GM19099 (cell line): ENCODE data around the gene IMPA2.

Source experiments
- POLR2A ChIP-seq: IDR thresholded peaks from 3 replicates; pipeline ENCODE4 v1.6.1; 2011; ENCODE audit warnings: low read depth; ENCODE audit not compliant: insufficient read length; ENCODE audit errors: extremely low read depth

Gene IMPA2

DNA sequence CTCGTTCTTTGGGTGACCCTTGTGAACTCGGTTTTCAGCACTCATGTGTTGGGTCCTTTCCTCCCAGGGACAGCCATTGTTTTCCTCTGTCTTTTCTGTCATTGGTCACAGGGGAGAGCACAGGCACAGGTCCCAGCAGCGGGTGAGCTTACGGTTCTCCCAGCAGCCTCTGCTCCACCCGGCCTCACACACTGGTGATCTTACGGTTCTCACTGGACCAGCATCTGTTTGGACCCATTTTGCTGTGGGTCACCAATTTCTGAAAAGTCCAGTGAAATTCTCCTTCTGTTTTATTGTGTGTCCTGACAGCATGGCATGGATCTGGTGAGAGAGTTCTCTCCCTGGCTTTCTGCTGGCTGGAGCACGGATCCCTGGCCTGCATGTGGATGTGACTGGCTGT, 62.5 kb downstream of the IMPA2 start:
- no peak for TF ChIP-seq POLR2A

DNA sequence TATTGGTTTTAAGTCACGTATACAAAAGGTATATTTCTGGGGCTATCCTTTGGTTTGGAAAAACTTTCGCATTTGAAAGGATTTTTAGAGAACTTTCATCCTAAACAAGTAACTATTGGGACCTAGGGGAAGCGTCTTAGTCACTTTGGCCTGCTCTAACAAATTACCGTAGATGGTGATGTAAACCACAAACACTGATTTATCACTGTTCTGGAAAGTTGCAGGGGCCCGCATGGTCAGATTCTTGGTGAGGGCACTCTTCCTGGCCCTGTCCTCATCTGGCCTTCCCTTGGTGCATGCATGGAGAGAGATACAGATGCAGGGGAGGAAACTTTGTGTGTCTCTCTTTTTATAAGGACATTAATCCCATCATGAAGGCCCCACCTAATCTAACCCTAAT, 63.3 kb downstream of the IMPA2 start:
- no peak for TF ChIP-seq POLR2A

DNA sequence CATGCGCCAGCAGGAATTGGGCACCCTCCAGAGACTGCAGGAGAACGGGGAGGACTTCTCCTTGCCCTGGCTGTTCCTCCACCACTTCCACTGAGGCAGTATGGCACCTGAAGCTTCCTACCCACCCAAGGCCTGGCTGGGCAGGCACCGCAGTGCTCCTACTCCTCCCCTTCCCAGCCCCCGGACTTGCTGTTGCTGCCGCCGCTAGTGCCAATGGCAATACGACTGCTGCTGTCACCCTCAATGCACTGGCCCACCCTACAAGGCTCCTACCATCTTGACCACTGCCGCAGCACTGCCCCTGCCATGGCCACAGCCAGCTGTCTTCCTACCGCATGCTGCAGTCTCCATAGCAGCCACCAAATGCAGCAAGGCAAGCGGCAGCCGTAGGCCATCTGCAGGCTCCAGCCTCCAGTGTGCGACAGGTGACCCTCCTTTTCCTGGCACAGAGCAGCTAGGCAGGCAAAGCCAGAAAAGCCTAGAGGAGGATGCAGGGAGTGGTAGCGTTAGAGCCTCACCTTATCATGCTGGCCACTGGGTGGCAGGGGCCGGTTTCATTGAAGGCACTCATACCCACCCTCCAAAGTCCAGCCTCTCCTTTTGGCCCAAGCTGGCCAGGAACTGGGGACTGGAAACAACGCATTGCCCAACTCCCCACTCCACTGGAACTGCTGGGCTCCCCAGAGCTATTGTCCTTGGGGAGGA, 64.9 kb downstream of the IMPA2 start:
- no peak for TF ChIP-seq POLR2A

DNA sequence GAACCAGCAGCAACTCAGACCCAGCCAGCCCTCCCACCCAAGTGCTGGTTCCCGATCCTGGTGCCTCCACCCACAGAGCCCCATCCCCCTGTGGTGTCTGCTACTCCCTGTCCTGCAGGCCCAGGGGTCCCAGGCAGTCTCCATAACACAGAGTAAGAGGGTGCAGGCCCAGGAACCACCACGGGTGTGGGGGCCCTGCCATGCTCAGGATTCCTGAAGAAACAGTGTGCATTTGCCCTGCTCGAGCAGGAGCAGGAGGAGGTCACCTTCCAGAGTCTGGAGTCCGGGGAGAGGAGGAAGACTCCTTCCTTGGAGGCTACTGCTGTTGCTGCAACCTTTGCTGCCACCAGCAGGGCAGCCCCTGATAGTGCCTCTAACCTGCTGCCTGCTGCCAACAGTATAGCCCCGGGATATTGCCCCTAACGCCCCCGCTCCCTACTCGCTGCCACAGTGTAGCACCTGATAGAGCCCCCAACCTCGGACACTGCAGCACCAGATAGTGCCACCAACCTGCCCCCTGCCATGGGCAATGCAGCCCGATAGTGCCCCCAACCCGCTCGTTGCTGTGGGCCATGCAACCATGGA, 65.5 kb downstream of the IMPA2 start:
- TF ChIP-seq POLR2A, result no peak

DNA sequence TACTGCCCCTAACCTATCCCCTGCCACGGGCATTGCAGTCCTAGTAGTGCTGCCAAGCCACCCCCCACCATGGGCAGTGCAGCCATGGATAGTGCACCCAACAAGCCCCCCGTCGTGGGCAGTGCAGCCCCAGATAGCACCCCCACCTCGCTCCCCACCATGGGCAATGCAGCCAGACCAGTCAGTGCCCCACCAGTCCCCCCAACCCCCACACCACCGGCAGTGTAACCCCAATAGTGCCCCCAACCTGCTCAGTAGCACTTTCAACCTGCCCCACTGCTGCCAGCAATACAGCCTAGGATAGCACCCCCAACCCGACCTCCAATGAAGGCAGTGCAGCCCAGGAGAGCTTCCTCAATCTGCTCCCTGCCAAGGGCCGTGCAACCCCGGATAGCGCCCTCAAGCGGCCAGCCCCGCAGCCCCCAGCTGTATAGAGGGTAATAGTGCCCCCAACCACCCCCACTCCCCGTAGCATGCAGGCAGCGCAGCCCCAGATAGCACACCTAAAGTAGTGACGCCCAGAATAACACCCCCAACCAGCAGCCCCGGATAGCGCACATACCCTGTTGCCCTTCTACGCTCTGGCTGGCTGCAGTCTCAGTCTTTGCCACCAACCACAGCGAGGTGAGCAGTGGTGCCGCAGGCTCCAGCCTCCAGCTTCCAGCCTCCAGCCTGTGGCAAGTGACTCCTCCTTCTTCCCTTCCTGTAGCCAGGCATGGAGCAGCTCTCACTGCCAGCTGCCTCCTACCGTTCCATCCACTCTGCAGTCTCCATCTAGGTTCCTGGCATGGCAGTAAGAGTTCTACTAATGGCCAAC, 66.9 kb downstream of the IMPA2 start:
- no peak for TF ChIP-seq POLR2A

DNA sequence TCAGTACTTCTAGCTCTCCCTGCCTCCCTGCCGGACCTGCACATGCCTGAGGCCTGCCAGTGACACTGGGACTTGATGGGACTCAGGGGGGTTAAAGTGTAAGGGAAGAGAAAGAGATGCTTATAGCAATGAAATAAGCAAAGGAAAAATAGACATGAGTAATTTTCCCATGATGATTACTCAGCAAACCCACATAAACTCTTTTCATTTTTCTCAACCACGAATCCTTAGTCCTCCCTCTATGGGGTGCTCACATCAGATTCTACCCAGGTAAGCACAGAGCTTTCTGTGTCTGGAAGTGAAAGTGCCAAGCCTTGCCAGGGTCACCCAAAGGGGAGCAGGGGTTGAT, 67.5 kb downstream of the IMPA2 start:
- no peak for TF ChIP-seq POLR2A

DNA sequence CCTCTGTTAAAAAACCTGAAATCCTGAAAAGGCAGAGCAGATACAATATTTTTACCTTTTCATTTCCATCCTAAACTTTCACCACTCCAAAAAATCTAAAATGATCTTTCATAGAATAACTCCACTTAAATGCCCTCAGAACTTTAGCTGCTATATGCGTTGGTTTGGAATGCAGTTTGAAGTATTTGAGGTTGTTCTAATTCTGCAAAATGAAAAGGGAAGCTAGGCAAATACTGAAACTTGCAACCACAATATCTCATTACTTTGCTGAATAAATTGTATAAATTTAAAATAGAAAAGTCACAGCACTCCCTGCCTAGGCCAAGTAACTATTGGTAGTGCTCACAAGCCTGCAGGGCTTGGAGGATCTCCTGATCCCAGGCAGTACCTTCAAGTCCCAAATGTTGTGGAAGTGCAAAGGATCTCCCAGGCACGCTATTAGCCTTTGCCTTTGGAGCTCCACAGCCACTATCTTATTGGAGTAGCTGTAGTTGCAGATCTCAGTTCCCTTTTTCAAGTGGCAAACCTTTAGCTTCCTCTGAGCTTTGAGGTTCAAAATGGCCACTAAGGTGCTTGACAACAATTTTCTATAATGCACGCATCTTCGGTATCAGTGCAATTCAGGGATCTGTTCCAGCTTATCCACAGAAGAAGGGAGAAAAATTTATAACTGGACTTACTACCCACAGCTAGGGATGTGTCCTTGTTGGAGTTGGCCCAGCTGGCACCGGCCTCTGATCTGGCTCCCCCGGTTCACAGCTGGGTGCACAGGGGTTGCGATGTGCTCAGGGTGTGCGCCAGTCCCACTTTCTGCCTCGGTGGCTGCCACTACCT, 68.9 kb downstream of the IMPA2 start:
- no peak for TF ChIP-seq POLR2A

DNA sequence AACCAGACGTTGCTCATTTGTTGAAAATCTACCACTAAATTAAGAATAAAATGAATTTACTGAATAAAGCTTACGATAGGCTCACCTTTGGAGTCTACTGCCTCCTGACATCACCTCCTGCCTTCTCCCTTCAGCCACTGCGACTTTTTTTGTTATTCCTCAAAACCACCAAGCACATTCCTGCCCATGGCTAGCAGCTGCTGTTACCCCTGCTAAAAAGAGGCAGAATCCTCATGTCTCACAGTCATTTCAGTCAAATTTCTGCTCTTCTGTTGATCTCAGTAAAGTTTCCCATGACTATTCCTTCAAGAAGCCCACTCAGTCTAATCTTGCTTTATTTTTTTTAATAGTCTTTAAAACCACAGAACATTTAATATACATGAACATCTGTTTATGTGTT, 71.6 kb downstream of the IMPA2 start:
- no peak for TF ChIP-seq POLR2A

DNA sequence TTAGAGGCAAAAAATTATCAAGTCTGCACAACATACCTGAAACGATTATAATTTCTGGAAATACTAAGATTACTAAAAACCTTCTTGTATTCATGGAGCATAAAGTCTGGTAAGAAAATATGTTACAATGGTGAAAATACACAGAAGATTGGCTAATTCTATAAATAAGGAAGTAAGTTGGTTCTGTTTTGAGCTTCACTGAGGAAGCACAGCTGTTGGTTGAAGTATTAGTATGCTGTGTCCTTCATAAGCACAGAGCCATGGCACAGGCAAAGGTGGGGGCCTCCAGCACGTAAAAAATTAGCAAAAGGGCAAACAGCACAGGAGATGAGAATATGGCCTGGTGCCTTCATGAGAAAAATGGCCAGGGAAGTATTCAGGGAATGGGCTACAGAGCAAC, 72.0 kb downstream of the IMPA2 start:
- no peak for TF ChIP-seq POLR2A

DNA sequence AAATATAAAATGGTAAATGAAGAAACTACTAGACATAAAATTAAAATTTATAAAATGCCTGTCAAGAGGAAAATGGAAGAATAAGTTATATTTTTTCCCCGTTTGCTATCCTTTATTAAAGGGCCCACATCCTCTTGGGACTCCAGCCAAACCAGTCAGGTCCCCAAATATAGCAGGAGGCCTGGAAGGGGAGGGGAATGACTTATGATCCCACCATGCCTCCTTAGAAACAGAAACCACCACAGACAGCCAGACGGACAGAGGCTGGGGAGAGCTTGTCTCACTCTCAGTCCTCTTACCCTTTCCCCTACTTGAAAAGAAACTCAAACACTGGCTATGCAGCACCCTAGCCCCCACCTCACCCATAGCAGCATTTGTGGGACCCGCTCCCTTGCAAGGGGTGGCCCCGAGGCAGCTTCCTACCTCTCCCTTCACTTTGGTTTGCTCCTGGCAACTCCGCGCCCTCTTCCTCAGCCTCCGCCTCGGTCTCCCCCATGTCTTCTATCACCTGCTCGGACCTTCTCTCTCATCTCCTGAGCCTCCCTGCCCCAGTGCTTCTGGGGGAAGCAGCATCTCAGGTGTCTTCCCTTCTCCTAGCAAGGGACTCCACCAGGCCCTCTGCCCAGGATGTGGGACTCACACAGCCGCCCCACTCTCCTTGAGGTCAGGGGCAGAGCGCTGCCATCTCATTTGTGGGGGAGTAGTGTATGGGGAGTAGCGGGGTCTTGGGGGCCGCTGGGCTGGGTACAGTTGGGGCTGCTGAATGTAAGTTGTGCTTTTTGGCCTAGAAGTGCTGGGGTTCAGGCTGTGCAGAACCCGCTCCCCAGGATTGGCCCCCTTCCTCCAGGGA, 75.0 kb downstream of the IMPA2 start:
- no peak for TF ChIP-seq POLR2A

DNA sequence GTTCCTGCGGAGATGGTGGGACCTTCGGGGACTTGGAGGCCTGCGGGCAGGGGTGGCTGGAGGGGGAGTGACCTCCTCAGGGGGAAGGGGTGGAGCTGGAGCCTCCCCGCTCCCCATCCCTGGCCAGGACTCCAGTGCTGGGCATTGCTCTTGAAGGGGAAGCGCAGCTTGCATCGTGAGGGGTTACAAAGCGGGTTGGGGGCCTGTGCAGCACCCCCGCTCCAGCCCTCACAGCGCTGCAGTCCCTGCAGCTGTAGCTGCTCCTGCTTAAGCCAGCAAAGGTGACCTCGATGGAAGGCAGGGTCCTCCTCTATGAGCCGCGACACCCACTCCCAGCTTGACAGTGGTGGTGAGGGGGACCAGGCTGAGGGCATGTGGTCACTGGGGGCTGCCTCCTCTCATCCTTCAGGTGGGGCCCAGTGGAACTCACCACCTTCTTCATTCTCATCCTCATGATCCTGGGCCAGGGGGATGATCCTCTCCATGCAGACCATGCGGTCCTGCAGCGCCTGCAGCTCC, 75.6 kb downstream of the IMPA2 start:
- no peak for TF ChIP-seq POLR2A

DNA sequence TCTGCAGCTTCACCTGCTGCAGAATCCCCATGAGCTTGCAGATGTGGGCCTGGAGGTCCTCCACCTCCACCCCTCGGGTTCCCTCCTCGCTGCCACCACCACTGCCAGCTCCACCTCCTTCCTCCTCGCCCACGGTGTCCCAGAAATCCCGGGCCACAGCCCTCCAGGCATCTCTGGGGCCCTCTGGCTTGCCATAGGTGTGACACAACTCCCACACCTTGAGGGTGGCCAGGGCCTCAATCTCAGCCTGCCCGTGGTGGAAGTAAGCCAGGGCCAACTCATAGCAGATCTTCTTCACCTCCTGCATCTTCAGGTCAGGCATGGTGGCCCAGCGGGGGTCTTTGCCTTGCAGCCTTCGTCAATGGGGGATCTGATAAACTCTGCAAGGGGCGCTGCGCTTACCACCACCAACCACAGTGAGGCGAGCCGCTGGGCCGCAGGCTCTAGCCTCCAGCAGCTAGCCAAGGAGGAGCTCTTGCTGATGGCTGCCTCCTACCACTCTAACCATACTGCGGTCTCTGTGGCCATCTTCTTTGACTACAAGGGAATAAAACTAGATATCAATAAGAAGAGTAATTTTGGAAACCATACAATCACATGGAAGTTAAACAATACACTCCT, 76.2 kb downstream of the IMPA2 start:
- TF ChIP-seq POLR2A, result no peak

DNA sequence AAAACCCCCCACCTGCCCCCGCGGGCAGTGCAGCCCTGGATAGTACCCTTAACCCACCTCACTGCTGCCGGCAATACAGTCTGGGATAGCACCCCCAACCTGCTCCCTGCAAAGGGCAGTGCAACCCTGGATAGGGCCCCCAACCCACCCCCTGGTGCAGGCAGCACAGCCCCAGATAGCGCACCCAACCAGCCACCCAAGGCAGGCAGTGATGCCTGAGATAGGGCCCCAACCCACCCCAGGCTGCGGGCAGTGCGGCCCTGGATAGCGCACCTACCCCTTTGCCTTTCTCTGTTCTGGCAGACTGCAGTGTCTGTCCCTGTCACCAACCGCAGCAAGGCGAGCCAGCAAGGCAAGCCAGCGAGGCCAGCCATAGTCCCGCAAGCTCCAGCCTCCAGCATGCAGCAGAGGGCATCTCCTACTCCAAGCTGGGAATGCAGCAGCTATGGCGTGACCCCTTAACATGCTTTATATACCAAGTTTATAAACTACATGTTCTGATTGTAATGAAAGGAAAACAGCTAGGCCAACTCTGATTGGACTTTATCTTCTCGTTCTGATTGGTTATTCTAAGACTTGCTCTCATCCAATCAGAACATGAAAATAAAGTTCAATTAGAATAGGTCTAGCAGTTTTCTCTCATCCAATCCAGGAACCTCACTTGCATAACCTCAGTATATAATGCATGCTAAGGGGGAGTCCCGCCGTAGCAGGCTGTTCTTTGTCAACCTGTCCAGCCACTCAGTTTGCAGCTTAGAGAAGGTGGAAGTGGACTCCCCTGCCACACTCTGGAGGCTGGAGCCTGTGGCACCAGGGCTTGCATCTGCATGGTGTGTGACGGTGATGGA, 78.3 kb downstream of the IMPA2 start:
- TF ChIP-seq POLR2A, result no peak
